Activated T-helper 2 cell treated with anti-CD3 and anti-CD28 coated beads, Interferon-gamma antibody, Interleukin-2, Interleukin-4, amounts not matched to agents 10 μg/mL and 5 μg/mL and 100 μg/mL, durations not matched to agents 14 hours and 24 hours and 36 hours (primary cell): ENCODE results near the gene MORF4L2. TPM values are rescaled to one million over a fixed set of nuclear protein-coding genes. Genes with fewer than 3 reads are reported as not detected.

Source experiments
- DNase-seq: peaks from one replicate; pipeline ENCODE4 v3.0.0; 2021; ENCODE audit warnings: low spot score
- H3K27ac Mint-ChIP-seq: one replicate; pipeline ENCODE4 v1.8.0; 2021; ENCODE audit warnings: mixed read lengths
- H3K27me3 Mint-ChIP-seq: one replicate; pipeline ENCODE4 v1.8.0; 2021; ENCODE audit warnings: low read depth, mixed read lengths
- H3K36me3 Mint-ChIP-seq: one replicate; pipeline ENCODE4 v1.8.0; 2021; ENCODE audit warnings: low read depth, mixed read lengths
- H3K4me1 Mint-ChIP-seq: one replicate; pipeline ENCODE4 v1.8.0; 2021; ENCODE audit warnings: low read depth, mixed read lengths
- H3K4me3 Mint-ChIP-seq: one replicate; pipeline ENCODE4 v1.8.0; 2021; ENCODE audit warnings: low read depth, mild to moderate bottlenecking, moderate library complexity, mixed read lengths
- H3K9me3 Mint-ChIP-seq: one replicate; pipeline ENCODE4 v1.8.0; 2021; ENCODE audit warnings: mixed read lengths
- intact Hi-C: fragments of 100-400 bp; cut with micrococcal nuclease; formaldehyde crosslinking; loops from one replicate; pipeline ENCODE4 v1.15.1; 2023
- total RNA-seq: library from RNA; stranded (reverse); gene quantifications from 2 replicates; pipeline ENCODE4 v1.2.3, GENCODE V29; 2022

Gene MORF4L2
- total RNA-seq, 1 donor from 2014 or later, result 241 TPM

DNA sequence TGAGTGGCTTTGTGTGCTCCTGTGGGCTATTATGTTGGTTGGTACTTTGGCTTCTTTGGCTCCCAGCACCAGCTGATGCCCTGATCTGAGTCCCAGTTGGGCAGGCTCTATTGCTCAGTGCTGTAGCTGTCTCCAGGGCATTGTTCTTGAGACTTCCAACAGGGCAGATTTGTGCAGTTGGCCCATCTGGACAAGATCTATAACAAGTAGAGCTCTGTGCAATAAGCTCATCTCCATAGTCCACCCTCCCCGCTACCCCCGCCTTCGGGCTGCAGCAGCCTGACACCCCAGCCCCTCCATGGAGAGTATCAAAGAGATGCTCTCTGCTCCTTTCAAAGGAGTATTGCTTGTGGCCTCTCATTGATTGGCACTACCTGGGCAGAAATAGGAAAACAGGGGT is 18.4 kb upstream of the MORF4L2 start:
- Mint-ChIP-seq H3K4me1 (no peaks in the 10 kb centered on the region), H3K9me3 (no peaks in the 10 kb centered on the region), H3K27me3 (peaks cover 8% of the 10 kb centered on the region), H3K36me3 (no peaks in the 10 kb centered on the region), H3K27ac (no peak overlapping the region), H3K4me3 (no peak overlapping the region)
- no peak for DNase-seq
- intact Hi-C loops, result no loop called here

DNA sequence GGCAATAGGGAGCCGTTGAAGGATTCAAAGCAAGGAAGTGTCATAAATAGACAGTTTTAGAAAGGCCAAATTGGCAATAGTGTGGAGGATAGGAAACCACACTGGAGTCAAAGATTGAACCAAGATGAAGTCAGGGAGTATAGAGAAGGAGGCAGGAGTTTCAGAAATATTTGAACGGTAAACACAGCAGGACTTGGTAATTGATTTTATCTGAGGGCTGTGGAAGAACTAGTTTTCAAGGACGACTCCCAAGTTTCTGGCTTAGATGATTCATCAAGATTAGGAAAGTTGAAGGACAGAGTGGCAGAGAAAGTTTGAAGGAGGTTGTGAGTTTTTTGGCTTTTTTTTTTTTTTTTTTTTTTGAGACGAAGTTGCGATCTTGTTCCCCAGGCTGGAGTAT is 12.7 kb upstream of the MORF4L2 start:
- intact Hi-C loops, result no loop called here
- H3K4me3 Mint-ChIP-seq, result no peak overlapping the region
- peaks cover 6% of the 10 kb centered on the region for H3K27me3 Mint-ChIP-seq
- no peaks in the 10 kb centered on the region for H3K36me3 Mint-ChIP-seq
- no peaks in the 10 kb centered on the region for H3K4me1 Mint-ChIP-seq
- H3K9me3 Mint-ChIP-seq, result no peaks in the 10 kb centered on the region
- DNase-seq, result no peak
- H3K27ac Mint-ChIP-seq, result no peak overlapping the region

DNA sequence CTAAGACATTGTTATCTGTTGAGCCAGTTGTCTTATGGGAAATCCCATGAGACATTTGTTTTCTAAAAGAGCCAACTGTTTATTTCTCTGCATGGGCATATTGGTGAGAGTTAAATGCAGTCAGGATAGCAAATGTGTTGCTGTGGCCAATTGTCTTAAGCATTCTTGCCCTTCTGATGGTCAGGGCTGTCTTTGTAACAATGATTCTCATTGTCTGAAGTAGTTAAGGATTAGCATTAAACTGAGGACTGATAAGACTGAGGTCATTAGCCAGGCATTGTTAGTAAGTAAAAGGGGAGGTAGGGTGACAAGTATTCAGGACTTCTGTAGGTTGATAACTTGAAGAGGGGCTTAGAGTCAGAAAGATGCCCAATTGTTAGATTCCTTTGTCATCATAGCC is 11.2 kb upstream of the MORF4L2 start:
- H3K9me3 Mint-ChIP-seq, result no peaks in the 10 kb centered on the region
- H3K36me3 Mint-ChIP-seq, result no peaks in the 10 kb centered on the region
- intact Hi-C loops, result no loop called here
- H3K27ac Mint-ChIP-seq, result no peak overlapping the region
- DNase-seq, result no peak
- peaks cover 2% of the 10 kb centered on the region for H3K27me3 Mint-ChIP-seq
- H3K4me1 Mint-ChIP-seq, result no peaks in the 10 kb centered on the region
- no peak overlapping the region for H3K4me3 Mint-ChIP-seq

DNA sequence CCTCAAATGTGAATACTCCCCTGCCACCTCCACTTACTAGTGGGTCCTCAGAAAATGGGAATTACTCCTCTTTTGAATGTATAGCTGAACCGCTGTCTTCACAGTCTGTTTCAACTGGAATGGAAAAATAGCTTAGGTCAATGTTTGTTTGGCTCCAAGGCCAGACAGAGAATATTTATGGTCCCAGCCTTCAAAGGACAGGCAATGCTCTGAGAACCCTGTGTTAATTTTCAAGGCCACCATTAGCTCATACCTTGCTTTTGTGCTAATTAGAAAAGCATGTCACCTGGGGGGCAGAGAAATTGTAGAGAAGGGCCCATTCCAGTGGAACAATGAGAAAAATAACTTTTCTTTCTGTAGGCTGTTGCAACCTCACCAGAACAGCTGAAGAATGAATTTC is 4.6 kb upstream of the MORF4L2 start:
- DNase-seq, result no peak
- Mint-ChIP-seq H3K27me3 (no peaks in the 10 kb centered on the region), H3K36me3 (no peaks in the 10 kb centered on the region), H3K4me3 (no peak overlapping the region), H3K4me1 (no peaks in the 10 kb centered on the region), H3K27ac (no peak overlapping the region), H3K9me3 (no peaks in the 10 kb centered on the region)
- intact Hi-C loops, result no loop called here

DNA sequence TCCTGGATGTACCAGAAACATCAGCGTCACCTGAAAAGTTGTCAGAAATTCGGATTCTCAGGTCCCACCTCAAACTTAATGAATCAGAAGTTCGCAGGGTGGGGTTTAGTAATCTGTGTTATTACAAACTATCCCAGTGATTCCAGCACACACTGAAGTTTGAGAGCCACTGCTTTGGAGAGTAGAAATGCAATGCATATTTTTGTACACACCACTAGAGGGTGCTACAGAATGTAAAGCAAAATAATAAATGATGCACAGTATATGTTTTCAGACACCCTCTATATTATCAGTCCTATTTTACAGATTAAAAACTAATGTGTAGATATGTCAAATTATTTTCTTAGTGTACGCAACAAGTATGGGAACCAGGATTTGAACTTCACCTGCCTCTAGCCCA is 2.4 kb upstream of the MORF4L2 start:
- peaks cover 15% of the 10 kb centered on the region for H3K36me3 Mint-ChIP-seq
- H3K9me3 Mint-ChIP-seq, result no peaks in the 10 kb centered on the region
- H3K4me3 Mint-ChIP-seq, result no peak overlapping the region
- DNase-seq, result no peak
- peaks cover 4% of the 10 kb centered on the region for H3K4me1 Mint-ChIP-seq
- no peak overlapping the region for H3K27ac Mint-ChIP-seq
- intact Hi-C loops, result loop anchor here (1.0 to 5.0 kb wide), 4 partner anchors 62 to 442 kb away; partner anchors contain the start of gene TCEAL1
- no peaks in the 10 kb centered on the region for H3K27me3 Mint-ChIP-seq

DNA sequence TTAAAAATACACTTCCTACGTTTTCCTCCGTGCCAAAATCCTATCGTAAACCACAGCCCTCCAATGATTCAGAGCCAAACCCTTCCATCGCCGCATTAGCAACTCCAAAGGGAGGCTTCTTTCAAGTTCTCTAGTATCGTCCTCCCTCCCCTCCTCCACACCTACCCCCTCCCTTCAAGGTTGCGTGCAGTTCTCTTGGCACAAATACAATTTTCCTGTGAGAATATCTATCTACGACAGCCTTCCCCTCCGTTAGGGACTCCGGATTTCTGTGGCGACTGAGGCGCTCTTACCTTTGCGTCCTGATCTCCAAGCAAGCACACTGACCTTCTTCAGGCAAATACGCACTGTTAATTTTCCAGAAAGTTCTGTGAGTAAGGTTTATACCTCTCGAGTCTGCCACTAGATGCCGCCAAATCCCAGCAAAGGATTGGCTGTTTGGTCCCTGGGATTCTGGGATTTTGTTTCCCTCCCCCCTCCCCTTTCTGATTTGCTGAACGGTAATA is 1.2 kb upstream of the MORF4L2 start:
- H3K4me3 Mint-ChIP-seq, result no peak overlapping the region
- peaks cover 8% of the 10 kb centered on the region for H3K4me1 Mint-ChIP-seq
- no peaks in the 10 kb centered on the region for H3K27me3 Mint-ChIP-seq
- H3K9me3 Mint-ChIP-seq, result no peaks in the 10 kb centered on the region
- no peak overlapping the region for H3K27ac Mint-ChIP-seq
- H3K36me3 Mint-ChIP-seq, result peaks cover 22% of the 10 kb centered on the region
- intact Hi-C loops, result loop anchor here (1.0 to 5.0 kb wide), 5 partner anchors 47 to 470 kb away; partner anchors contain the start of genes SLC25A53 and TCEAL1
- DNase-seq, result peak; percentile 15

DNA sequence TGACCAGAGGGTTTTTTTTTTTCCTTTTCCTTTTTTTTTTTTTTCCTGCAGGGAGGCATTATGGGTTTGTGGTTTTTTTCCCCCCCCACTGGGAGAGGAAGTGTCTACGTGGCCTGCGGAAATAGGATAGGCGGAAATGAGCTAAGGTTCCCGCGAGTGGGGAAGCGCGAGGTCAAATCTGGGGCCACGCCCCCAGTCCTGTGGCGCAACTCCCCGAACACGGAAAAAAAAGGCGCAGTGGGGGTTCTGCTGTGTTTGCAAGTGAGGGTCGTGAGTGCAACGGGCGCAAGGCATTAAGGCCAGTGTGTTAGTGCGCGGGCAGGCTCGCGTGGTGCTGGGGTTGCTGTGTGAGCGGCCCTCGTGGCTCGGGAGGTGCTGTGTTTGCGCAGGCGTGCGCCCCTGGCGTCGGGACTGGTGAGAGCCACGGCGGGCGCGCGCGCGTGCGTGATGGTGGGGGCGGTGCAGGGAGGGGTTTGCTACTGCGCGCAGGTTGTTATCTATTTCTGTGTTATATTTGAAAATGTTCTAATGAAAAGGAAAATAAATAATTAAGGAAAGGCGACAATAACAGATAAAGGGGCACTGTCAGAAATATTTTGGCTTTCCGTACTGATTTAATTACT is 685 bp upstream of the MORF4L2 start:
- intact Hi-C loops, result loop anchor here (1.0 to 5.0 kb wide), 5 partner anchors 48 to 470 kb away; partner anchors contain the start of genes SLC25A53 and TCEAL1
- Mint-ChIP-seq H3K9me3 (no peaks in the 10 kb centered on the region), H3K27me3 (no peaks in the 10 kb centered on the region), H3K27ac (no peak overlapping the region), H3K4me1 (peaks cover 8% of the 10 kb centered on the region), H3K4me3 (no peak overlapping the region), H3K36me3 (peaks cover 27% of the 10 kb centered on the region)
- peak; percentile 82 for DNase-seq

DNA sequence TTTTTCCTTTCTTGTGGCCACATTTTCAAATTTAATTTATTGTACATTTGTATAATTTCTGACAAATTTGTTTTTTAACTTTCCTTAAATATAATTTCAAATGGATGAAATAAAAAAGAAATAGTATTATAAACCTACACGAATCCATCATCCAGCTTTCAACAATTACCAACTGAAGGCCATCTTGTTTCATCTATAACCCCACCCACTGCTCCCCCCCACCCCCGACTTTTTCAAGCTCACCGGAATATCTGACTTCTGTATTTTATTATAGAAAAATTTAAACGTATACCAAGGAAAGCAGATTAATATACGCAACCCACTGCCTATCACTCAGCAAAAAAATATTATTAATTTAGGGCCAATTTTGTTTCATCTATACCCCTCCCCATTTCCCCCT is 1.1 kb downstream of the MORF4L2 start:
- Mint-ChIP-seq H3K9me3 (no peaks in the 10 kb centered on the region), H3K36me3 (peaks cover 31% of the 10 kb centered on the region), H3K4me3 (peak overlapping the region; percentile 88), H3K27me3 (no peaks in the 10 kb centered on the region), H3K27ac (peak overlapping the region; percentile 84), H3K4me1 (peaks cover 8% of the 10 kb centered on the region)
- no peak for DNase-seq
- intact Hi-C loops, result loop anchor here (5.0 kb wide), 3 partner anchors 58 to 438 kb away; partner anchors contain the start of gene TCEAL1

DNA sequence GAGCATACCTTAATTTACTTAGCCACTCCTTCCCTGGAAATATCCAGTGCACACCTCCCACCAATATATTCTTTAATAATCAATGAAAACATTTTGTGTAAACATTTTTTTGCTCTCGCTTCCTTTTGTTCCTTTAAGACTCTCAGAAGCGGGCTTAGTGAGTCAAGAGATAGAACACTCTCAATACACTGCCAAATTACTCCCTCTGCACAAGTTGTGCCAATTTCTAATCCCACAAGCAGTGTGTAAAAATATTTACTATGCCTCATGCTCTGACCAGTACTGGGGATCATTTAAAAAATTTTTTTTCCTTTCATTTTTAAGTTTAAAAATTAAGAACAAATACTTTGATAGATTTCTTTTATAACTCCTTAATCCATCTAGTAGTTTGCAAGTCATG is 5.1 kb downstream of the MORF4L2 start:
- H3K27ac Mint-ChIP-seq, result no peak overlapping the region
- intact Hi-C loops, result no loop called here
- DNase-seq, result no peak
- H3K9me3 Mint-ChIP-seq, result no peaks in the 10 kb centered on the region
- peaks cover 8% of the 10 kb centered on the region for H3K4me1 Mint-ChIP-seq
- no peak overlapping the region for H3K4me3 Mint-ChIP-seq
- no peaks in the 10 kb centered on the region for H3K27me3 Mint-ChIP-seq
- H3K36me3 Mint-ChIP-seq, result peaks cover 56% of the 10 kb centered on the region

DNA sequence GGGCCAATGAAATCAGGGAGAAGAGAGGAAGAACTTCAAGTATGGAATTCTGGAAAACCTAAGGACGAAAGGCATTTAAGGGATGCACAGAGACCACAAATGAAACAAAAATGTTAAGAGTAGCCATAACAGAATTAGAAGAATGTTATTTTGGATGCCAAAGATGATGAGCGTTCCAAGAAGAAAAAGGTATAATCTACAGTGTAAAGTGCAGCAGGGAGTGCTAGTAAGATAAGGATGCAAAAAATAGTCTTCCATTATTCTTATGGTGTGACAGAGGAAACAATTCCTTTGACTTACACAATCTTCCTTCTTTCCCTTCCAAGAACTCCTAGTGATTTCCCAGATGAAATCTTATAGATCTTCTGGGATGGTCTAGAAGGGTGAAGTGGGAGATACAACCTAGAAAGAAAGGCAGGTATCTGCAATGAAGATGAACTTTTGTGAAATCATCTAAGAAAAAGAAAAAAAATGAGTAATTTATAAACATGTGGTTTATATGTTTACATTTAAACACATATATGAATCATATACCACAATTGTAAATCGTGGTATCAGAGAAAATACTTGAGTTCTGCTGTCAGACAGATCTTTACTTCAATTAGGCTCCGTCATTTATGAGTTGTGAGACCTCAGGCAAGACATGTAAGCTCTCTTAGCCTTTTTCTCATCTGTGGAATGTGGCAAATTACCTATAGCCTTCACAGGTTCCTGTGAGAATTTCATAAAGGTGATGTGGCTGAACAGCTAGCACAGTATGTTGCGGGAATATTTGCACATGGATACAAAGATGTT is 8.1 kb downstream of the MORF4L2 start:
- no peaks in the 10 kb centered on the region for H3K4me1 Mint-ChIP-seq
- intact Hi-C loops, result no loop called here
- no peaks in the 10 kb centered on the region for H3K9me3 Mint-ChIP-seq
- H3K27ac Mint-ChIP-seq, result no peak overlapping the region
- no peaks in the 10 kb centered on the region for H3K27me3 Mint-ChIP-seq
- peaks cover 53% of the 10 kb centered on the region for H3K36me3 Mint-ChIP-seq
- H3K4me3 Mint-ChIP-seq, result no peak overlapping the region
- DNase-seq, result no peak

DNA sequence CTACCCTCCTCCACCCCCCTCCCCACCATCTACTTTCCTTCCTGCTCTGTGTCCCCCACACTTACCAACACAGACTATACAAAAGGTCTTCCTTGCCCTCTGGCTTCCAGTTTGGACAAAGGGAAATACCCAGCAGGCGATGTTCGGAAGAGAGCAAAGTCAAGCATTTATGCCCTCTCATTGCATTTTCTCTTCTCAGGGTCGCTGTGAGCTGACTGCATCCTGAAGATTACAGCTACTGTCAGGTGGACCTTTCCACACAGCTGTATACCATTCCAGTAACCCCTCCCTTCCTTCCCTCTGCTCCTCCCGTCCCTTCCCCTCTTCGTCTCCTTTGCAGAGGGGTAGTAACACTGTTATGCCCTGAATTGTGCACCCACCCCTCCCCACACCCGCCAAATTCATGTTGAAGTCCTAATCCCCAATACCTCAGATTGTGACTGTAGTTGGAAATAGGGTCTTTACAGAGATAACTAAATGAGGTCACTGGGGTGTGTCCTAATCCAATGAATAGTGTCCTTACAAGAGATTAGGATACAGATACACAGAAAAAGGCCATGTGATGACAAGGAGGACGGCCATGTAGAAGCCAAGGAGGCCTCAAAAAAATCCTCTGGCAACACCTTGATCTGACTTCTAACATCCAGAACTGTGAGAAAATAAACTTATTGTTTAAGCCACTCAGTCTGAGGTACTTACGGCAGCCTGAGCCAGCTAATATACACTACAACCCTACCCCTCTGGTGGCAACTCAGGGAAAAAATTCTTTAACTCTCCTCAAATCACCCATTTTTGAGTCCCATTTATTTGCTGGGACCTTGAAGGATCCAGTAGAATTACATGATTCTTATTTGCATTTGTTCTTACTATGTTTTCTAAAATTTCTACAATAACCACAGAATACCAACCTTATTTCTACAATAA is 11.7 kb downstream of the MORF4L2 start:
- no peaks in the 10 kb centered on the region for H3K27me3 Mint-ChIP-seq
- no peaks in the 10 kb centered on the region for H3K4me1 Mint-ChIP-seq
- no peak for DNase-seq
- H3K36me3 Mint-ChIP-seq, result peaks cover 43% of the 10 kb centered on the region
- H3K27ac Mint-ChIP-seq, result no peak overlapping the region
- intact Hi-C loops, result no loop called here
- H3K9me3 Mint-ChIP-seq, result no peaks in the 10 kb centered on the region
- H3K4me3 Mint-ChIP-seq, result no peak overlapping the region

DNA sequence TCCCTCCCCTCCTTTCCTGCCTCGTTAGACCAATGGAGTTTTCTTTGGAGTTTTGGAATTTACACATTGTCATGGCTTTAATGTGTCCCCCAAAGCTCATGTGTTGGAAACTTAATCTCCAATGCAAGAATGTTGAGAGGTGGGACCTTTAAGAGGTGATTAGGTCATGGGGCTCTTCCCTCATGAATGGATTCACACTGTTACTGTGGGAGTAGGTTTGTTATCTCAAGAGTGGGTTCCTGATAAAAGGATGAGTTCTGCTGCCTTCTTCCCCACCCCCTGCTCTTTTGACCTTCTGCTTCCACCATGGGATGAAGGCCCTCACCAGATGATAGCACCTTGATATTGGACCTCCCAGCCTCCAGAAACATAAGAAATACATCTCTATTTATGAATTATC is 16.8 kb downstream of the MORF4L2 start:
- no peak overlapping the region for H3K4me3 Mint-ChIP-seq
- H3K36me3 Mint-ChIP-seq, result peaks cover 3% of the 10 kb centered on the region
- no peak for DNase-seq
- H3K9me3 Mint-ChIP-seq, result no peaks in the 10 kb centered on the region
- peaks cover 13% of the 10 kb centered on the region for H3K27me3 Mint-ChIP-seq
- H3K4me1 Mint-ChIP-seq, result no peaks in the 10 kb centered on the region
- intact Hi-C loops, result no loop called here
- H3K27ac Mint-ChIP-seq, result no peak overlapping the region
